Measurements from ENCODE around the gene REEP6.
"Not testable (repeated sequence)": the region's sequence is repeated elsewhere in the genome, so short reads cannot be mapped to it uniquely, and the experiment has no call there.

DNA sequence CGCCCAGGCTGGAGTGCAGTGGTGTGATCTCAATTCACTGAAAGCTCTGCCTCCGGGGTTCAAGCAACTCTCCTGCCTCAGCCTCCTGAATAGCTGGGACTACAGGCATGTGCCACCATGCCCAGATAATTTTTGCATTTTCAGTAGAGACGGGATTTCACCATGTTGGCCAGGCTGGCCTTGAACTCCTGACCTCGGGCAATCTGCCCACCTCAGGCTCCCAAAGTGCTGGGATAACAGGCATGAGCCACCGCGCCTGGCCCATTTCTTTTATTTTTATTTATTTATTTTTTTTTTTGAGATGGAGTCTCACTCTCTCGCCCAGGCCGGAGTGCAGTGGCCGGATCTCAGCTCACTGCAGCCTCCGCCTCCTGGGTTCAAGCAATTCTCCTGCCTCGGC, 48.8 kb downstream of the REEP6 start:
- TF ChIP-seq, protein P1, sequence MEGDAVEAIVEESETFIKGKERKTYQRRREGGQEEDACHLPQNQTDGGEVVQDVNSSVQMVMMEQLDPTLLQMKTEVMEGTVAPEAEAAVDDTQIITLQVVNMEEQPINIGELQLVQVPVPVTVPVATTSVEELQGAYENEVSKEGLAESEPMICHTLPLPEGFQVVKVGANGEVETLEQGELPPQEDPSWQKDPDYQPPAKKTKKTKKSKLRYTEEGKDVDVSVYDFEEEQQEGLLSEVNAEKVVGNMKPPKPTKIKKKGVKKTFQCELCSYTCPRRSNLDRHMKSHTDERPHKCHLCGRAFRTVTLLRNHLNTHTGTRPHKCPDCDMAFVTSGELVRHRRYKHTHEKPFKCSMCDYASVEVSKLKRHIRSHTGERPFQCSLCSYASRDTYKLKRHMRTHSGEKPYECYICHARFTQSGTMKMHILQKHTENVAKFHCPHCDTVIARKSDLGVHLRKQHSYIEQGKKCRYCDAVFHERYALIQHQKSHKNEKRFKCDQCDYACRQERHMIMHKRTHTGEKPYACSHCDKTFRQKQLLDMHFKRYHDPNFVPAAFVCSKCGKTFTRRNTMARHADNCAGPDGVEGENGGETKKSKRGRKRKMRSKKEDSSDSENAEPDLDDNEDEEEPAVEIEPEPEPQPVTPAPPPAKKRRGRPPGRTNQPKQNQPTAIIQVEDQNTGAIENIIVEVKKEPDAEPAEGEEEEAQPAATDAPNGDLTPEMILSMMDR (IDR thresholded peaks at IDR 0.05): not testable (repeated sequence)
- TF ChIP-seq POLR2A (IDR thresholded peaks at IDR 0.05): not testable (repeated sequence)

Measured in testis (tissue), 2 donors.